ENCODE measurements around the gene MUC2. TPM values are rescaled to one million over a fixed set of nuclear protein-coding genes. Genes with fewer than 3 reads are reported as not detected.

The MUC2 gene
- total RNA-seq, 4 donors from 2014 or later, result 0.04 TPM; not detected in 3

- no peak for DNase-seq
- no peak for TF ChIP-seq POLR2A (IDR thresholded peaks at IDR 0.05)
- TF ChIP-seq CTCF (IDR thresholded peaks at IDR 0.05), result no peak
- Histone ChIP-seq H3K4me1 (no peaks in the 10 kb centered on the region), H3K4me3 (no peak overlapping the region), H3K9me3 (no peaks in the 10 kb centered on the region), H3K27me3 (peaks cover 0 to 36% (median 0%) of the 10 kb centered on the region in 4 donors), H3K36me3 (no peaks in the 10 kb centered on the region), H3K27ac (no peak overlapping the region)
- intact Hi-C loops (cut with DNase I), result no loop called here
- 100% methylated on average over 1 of the region's 7 CpGs; no CpG with 5 or more reads in 1 of the 2 donors for WGBS, 2 donors
Observed at GRCh38 chr11:1105183-1105565, 30.5 kb downstream of the MUC2 start.

GRCh38 chr11:1106387-1106786 is 31.7 kb downstream of the MUC2 start:
- peaks cover 0 to 39% (median 0%) of the 10 kb centered on the region in 4 donors for H3K27me3 ChIP-seq
- no peaks in the 10 kb centered on the region for H3K36me3 ChIP-seq
- intact Hi-C loops (cut with DNase I), result no loop called here
- no peak for DNase-seq
- no peak for TF ChIP-seq POLR2A (IDR thresholded peaks at IDR 0.05)
- TF ChIP-seq CTCF (IDR thresholded peaks at IDR 0.05), result no peak
- H3K27ac ChIP-seq, result no peak overlapping the region
- H3K4me1 ChIP-seq, result no peaks in the 10 kb centered on the region
- no peak overlapping the region for H3K4me3 ChIP-seq
- H3K9me3 ChIP-seq, result no peaks in the 10 kb centered on the region
- 75 to 100% methylated on average over 1 of the region's 1 CpG for WGBS, 2 donors

GRCh38 chr11:1107316-1108245 is 32.9 kb downstream of the MUC2 start:
- WGBS, 2 donors, result 80 to 86% methylated on average over 4 to 7 of the region's 32 CpGs
- DNase-seq, result no peak

GRCh38 chr11:1108246-1108900 is 33.7 kb downstream of the MUC2 start:
- WGBS, 2 donors, result 64 to 71% methylated on average over 8 to 14 of the region's 29 CpGs
- no peak for DNase-seq
- TF ChIP-seq CTCF (IDR thresholded peaks at IDR 0.05) (no peak), POLR2A (IDR thresholded peaks at IDR 0.05) (no peak)
- no peaks in the 10 kb centered on the region for H3K9me3 ChIP-seq
- no peak overlapping the region for H3K27ac ChIP-seq
- no peak overlapping the region for H3K4me3 ChIP-seq
- intact Hi-C loops (cut with DNase I), result no loop called here
- no peaks in the 10 kb centered on the region for H3K36me3 ChIP-seq
- H3K27me3 ChIP-seq, result peaks cover 0 to 39% (median 0%) of the 10 kb centered on the region in 4 donors
- H3K4me1 ChIP-seq, result no peaks in the 10 kb centered on the region

More at GRCh38 chr11:1107316-1108245, 32.9 kb downstream of the MUC2 start:
- intact Hi-C loops (cut with DNase I), result no loop called here
- H3K4me3 ChIP-seq, result no peak overlapping the region
- H3K36me3 ChIP-seq, result no peaks in the 10 kb centered on the region
- no peak for TF ChIP-seq CTCF (IDR thresholded peaks at IDR 0.05)
- no peak for TF ChIP-seq POLR2A (IDR thresholded peaks at IDR 0.05)
- no peak overlapping the region for H3K27ac ChIP-seq
- H3K27me3 ChIP-seq, result peaks cover 0 to 39% (median 0%) of the 10 kb centered on the region in 4 donors
- H3K9me3 ChIP-seq, result no peaks in the 10 kb centered on the region
- H3K4me1 ChIP-seq, result no peaks in the 10 kb centered on the region
